GM21381 (cell line): ENCODE measurements around the gene AFF1.
A peak's percentile ranks its signal among the peaks of the same experiment; 100 is the strongest.
"Not testable (repeated sequence)": the region's sequence is repeated elsewhere in the genome, so short reads cannot be mapped to it uniquely, and the experiment has no call there.

Experiments used
- ATAC-seq: cut with Tn5 transposase; IDR thresholded peaks from one replicate; pipeline ENCODE4 v1.9.1; 2021; ENCODE audit warnings: mild to moderate bottlenecking, moderate library complexity; ENCODE audit not compliant: unreplicated experiment

Gene AFF1

DNA sequence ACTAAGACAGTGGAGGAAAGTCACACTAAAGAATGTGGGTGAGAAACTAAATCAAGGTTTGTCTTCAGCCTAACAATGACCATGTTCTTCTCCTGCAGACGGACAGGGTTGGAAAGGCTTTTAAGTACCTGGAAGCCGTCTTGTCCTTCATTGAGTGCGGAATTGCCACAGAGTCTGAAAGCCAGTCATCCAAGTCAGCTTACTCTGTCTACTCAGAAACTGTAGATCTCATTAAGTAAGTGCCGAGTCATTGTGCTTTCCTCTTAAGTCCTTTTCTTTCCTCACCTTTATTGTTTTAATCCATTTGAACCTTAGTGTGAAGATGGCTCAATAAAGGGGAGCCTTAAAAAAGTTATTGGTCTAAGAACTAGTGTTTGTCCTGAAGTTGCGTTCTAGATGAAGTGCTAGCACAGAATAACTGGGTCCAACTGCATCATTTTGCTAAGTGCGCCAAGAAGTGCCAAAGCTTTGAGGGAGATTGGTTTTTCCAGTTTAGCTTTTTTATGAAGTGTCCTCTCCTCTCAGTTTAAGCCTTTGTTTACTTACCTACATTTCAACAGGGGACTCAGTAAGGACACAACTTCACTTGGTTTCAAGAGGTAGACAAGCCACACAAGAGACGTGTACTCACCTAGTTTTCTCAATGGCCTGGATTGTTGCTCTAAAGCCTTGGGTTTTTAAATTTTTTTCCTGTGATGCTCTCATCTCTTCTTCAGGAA lies 196.3 kb downstream of the AFF1 start:
- ATAC-seq, result no peak

DNA sequence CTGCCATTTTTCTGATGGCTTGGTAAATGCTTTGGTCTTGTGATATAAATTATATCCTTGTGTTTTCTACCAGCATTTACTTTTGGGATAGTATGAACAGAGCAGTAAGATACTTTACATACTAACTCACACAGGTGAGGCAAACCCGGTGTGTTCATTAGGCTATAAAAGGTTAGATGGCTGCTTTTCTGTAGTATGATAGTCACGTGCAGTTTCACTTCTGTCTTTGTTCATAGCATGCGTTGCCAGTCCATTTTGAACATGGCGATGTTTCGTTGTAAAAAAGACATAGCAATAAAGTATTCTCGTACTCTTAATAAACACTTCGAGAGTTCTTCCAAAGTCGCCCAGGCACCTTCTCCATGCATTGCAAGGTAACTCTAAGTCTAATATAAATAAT lies 197.2 kb downstream of the AFF1 start:
- no peak for ATAC-seq

DNA sequence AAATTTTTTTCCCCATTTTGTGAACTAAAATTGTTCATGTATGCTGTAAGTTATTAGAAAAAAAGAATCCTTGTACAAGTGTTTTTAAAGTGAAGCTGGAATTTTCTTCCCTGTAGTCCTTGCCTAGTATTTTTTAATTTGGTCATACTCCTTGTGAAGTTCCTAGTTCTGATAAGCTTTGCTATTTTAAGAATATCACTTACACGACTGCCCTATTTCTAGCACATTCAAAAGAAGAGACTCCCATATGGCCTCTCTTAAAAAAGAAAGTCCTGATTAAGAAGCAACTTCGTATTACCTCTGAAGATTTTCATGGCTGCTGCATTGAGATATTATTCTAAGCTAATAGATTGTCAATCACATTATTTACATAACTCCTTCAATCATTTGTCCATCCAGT lies 198.4 kb downstream of the AFF1 start:
- no peak for ATAC-seq

DNA sequence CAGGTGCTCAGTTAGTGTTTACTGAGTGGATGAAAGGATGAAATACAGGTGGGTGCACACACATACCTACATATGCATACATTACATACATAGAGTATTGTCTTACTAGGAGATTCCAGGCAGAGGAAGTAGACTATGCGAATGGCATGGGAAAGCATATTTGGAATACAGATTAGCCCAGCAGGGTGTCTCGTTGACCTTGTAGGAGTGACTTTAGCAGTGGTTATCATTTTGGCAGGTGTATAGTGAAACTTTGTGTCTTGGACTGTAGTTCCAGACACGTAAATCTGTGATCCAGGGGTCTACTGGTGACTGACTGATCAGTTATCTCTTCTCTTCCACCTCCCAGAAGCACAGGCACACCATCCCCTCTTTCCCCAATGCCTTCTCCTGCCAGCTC lies 199.3 kb downstream of the AFF1 start:
- ATAC-seq, result no peak

DNA sequence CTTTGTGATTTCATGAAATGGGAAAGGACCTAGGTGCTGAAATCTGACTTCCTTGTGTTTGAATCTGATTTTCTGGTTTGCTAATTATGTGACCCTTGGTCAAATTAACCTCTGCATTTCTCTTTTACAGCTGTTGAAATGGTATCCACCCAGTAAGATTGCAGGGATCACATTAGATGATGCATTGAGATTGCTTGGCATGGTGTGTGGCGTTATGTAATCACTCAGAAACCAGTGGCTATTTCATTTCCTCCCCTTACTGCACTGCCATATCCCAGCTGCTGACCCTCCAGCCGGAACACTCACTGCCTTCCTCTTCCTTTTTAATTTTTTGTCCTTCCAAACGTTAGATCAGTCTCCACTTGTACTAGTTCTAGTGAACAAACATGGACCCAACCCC lies 206.6 kb downstream of the AFF1 start:
- no peak for ATAC-seq

DNA sequence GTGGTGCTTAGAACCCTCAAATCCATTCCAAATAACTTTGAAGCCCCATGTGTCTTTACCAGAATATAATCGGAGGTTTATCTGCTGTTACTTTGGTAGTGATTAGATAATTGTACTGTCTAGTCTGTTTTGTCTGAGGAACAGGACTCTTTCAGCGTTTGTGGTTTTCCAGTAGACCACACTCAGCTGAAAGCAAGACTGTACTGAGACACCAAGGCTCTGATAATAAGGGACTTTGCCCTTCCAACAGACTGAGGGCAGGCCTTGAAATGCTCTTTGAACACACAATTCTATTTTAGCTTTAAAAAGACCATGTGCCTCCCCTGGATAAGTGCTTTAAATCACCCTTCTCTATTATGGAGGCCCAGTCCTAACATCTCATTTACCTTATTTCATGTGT lies 209.5 kb downstream of the AFF1 start:
- no peak for ATAC-seq

DNA sequence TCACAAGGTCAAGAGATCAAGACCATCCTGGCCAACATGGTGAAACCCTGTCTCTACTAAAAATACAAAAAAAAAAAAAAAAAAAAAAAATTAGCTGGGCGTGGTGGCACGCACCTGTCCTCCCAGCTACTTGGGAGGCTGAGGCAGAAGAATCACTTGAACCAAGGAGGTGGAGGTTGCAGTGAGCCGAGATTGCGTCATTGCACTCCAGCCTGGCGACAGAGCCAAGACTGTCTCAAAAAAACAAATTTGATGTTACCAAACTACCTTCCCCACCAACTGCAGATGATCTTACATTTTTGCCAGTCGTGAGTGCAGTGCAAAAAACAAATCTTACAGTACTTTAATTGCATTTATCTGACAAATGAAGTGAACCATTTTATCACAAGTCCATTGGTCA lies 211.1 kb downstream of the AFF1 start:
- not testable (repeated sequence) for ATAC-seq

DNA sequence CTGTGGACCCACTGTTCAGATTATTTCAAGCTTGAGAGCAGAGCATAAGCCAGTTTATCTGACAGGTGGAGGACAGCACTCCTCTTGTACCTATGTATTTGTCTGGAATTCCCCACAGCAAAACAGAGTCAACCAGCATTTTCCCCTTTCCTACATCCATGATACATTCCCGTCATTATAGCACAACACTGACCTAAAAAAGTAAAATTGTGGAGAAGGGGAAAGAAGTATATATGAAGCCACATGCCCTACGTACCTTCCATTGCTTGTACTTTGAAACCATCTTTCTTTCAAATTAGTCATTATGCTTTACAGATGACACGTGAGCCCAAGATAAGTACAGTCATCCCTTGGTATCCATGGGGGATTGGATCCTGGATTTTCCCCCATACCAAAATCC lies 212.3 kb downstream of the AFF1 start:
- no peak for ATAC-seq

DNA sequence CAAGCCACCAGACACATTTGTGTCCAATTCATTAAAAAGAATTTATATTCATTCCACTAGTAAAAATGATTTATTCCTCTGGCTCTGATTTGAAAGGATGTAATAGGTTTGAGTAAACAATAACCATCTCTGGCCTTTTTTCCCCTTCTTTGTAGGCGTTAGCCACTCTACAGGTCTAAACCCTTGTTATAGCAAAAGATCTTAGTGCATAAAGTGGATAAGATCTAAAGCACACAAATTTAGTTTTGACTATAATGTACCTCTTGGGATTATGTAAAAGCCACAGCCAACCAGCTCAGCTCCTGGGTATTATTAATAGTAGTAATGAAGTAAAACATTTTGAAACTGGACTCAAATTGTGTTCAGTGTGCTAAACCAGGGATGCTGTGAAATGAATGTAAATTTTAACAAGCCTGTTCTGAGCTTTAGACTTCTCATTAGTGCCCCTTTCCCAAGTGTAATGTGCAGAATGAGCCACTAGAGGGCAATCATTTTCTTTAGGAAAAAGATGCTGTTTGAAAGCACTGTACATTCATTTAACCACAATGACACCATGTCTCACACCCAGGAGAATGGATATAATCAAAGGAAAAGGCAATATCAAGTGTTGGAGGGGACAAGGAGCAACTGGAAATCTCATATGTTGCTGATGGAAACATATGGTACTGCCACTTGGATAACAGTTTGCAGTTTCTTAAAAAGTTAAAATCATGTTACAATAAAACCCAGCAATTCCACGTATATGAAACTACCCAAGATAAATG lies 215.9 kb downstream of the AFF1 start:
- ATAC-seq, result peak; percentile 62

DNA sequence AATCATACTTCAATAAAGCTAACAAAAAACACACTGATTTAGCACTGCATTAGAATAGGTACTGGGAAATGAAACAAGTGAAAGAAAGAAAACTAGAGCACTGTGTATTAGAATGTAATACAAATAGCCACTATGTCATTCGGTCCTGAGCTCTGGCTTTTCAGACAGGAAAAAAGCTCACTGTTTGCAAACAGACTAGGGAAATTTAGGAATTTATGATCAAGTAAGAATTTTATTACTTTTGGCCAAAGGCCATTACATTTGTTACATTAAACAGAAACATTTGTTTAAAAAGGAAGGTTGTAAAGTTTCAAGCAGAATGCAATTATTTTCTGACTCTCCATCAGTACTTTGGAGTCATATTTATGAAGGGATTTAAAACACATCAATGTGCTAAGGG lies 216.9 kb downstream of the AFF1 start:
- ATAC-seq, result no peak

DNA sequence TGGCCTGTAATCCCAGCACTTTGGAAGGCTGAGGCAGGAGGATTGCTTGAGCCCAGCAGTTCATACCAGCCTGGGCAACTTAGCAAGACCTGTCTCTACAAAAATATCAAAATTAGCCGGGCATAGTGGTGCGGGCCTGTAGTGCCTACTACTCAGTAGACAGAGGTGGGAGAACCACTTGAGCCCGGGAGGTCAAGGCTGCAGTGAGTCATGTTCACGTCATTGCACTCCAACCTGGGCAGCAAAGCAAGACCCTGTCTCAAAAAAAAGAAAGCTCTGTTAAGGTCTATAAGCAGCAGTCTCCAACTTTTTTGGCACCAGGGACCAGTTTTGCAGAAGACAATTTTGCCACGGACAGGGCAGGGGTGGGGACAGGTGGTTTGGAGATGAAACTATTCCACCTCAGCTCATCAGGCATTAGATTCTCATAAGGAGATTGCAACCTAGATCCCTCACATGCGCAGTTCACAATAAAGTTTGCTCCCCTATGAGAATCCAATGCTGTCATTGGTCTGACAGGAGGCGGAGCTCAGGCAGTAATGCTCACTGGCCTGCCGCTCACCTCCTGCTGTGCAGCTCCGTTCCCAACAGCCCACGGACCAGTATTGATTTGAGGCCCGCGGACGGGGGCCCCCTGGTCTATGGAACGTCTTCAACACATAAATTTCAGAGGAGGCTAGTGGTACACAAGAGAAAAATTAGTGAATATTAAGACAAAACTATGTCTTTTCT lies 217.7 kb downstream of the AFF1 start:
- no peak for ATAC-seq

DNA sequence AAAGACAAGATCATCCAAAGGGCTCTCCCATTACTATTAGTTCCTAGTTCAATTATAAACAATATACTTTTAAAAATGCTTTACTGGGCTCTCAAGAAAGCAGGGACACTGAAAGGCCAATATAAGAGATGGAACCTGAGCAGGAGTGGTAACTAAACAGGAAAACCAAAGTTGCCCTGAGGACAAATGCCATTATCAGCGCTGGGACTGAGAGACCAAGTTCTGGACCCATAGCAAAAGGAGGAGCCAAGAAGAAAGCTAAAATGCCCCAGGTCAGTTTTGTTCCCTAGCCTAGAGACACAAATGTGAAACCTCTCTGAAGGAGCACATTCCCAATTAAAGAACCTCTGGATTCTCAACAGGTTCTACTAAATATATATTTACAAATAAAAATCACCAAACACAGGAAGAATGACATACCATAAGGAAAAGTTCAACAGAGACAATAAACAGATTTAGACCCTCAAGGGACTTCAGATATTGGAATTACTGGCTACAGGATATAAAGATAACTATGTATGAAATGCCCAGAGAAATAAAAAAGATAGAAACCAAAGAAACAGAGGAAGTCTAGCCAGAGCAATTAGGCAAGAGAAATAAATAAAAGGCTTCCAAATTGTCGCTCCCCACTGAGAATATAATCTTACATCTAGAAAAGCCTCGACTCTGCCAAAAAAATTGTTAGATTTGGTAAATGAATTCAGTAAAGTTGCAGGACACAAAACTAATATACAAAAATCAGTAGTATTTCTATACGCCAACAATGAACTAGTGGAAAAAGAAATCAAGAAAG lies 218.5 kb downstream of the AFF1 start:
- ATAC-seq, result no peak

DNA sequence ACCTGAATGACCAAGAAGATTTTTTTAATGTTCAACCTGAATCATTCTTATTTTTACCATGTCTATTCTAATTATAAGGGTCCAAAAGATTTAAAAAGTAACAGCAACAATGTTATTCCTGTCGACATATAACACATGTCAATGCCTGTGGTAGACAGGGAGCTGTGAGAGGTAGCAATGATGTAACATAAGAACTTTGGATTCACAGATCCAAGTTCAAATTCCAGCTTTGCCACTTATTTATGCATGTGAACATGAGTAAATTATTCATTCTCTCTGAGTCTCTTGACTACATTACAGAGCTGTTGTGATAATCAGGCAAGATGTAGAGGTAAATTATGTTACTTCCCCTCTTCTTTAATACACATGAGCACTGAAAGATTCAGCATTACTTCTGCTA lies 231.1 kb downstream of the AFF1 start:
- no peak for ATAC-seq

DNA sequence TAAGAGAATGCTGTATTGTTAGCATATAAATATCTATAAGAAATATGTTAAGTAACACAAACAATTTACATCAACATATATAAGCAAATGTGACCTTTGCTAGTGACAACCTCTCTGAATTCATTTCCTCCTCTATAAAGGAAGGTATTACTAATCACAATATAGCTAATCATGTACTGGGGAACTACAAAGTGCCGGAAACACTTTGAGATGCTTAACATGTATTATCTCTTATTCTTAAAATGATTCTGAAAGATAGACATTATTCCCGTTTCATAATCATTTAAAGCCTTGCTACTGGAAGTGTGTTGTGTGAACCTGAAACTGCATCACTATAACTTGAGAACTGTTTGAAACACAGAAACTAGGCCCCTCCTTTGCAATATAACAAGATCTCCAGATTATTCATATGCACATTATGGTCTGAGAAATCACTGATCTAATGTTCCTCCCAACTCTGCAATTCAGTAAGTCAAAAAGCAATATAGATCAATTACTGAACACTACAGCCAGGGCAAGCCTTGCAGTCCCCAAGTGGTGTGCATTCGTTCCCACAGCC lies 231.6 kb downstream of the AFF1 start:
- ATAC-seq, result no peak

DNA sequence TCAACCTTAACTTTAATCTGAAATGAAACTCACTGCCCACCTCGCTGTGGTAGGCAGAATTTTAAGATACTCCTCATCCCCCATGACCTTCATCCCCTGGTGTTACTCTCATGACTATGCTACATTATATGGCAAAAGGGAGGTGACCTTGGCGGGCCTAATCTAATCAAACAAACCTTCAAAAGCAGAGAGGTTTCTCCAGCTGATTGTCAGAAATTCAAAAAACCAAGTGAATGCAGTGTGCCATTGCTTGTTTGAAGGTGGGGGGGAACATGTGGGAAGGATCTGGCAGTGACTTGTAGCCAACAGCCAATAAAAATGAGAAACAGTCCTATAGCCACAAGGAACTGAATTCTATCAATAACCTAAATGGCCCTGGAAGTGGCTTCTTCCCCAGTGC lies 237.1 kb downstream of the AFF1 start:
- ATAC-seq, result no peak

DNA sequence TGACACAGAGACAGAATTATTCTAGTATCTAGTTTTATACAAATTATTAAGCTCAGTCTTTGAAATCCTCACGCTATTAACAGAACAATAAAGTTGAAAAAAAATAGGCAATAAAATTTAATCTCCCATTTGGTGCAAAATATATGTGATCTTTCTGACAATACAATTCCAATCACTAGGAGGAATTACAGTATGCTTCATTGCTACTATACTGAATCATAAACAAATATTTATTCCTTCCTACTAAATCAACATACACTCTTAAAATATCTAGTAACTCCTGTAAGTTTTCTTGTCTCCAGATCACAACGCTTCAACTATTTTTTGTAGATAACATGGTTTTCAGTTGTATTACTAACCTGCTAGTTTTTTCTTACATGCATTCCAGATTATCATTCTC lies 239.9 kb downstream of the AFF1 start:
- ATAC-seq, result no peak

DNA sequence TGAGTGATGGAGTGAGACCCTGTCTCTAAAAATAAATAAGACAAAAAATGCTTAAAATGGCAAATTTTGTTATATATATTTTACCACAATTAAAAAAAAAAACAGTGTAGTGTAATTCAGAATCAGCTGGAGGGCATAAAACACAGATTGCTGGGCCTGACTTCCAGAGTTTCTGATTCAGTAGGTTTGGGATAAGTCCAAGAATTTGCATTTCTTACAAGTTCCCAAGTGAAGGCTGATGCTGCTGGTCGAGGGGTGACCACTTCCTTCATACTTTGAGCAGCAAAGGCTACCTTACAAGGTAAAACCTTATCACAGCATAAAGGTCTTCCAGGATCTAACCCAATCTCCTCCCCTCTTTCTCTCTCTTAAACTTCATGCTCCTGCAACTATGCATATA lies 244.9 kb downstream of the AFF1 start:
- ATAC-seq, result no peak

DNA sequence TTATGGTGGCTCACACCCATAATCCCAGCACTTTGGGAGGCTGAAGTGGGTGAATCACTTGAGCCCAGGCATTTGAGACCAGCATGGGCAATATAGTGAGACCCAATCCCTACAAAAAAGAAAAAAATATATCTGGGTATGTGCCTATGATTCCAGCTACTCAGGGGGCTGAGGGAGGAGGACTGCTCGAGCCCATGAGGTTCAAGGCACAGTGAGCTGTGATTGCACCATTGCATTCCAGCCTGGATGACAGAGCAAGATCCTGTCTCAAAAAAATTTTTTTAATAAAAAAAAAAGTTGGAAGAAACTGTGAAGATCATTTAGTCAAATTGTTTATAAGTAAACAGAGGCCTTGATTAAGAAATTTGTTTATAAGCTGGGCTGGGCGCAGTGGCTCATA lies 246.0 kb downstream of the AFF1 start:
- ATAC-seq, result no peak

DNA sequence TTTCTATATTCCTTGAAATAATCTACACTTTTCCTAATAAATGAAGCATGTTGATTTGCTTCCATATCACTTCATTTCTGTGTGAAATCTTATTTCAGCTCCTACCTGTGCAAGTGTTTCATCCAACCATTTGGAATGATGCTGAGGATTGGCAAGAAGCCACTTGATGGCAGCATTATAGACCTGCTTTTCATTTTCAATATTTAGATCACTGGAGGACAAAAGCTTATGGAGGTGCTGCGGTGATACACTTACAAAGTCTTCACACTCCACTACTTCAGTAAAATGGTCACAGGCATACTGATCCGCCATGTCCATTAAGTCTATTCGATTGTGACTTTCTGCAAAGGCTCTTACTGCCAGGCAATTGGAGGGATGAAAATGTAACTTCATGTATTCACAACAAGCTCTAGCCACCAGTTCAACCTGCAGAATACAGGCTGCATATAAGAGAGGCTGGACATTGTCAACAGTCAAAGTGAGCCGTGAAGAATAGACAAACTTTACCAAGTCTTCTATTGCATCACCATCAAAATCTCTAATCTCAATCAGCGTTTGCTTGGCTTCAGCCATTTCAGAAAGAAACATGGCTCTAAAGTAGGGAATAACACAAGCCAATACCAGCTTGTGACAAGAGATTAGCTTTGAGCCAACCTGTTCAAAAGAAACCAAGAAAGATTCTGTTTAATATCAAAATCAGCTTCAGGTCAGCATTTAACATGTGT lies 250.5 kb downstream of the AFF1 start:
- no peak for ATAC-seq

DNA sequence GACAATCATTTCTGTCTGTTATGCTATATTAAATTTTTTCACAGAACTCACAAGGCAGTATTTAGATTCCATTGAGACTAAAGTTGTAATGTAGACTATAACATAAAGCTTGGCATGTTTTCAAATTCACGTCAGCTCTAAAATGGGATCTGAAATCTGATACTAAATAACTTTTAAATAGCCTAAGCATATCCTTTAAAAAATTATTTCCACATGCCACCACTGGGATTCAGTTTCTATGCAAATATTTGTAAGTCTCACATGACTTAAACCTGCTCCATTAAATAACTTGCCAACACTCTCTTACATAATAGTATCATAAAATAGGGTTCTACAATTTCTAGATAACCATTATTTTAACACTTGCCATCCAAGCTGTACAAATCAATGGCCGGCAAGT lies 253.2 kb downstream of the AFF1 start:
- ATAC-seq, result no peak
